ENCODE data around the gene OSBPL2.

OSBPL2 gene

GRCh38 chr20:62254021-62254724 lies 15.9 kb downstream of the OSBPL2 start:
- TF ChIP-seq CEBPB (IDR thresholded peaks at IDR 0.05) = no peak
- no peak for TF ChIP-seq YY1 (IDR thresholded peaks at IDR 0.05; ENCODE audit: low read depth)
- TF ChIP-seq EGR1 (IDR thresholded peaks at IDR 0.05) = no peak
- no peak for TF ChIP-seq REST (IDR thresholded peaks at IDR 0.05; ENCODE audit: low read depth)
- no peak for TF ChIP-seq CREB1 (IDR thresholded peaks at IDR 0.05; ENCODE audit: low read depth)
- TF ChIP-seq TCF12 (IDR thresholded peaks at IDR 0.05; ENCODE audit: low read depth) = no peak
- TF ChIP-seq MAX (IDR thresholded peaks at IDR 0.05) = no peak
- no peak for TF ChIP-seq EP300 (IDR thresholded peaks at IDR 0.05; ENCODE audit: borderline replicate concordance)
- TF ChIP-seq NFIC (IDR thresholded peaks at IDR 0.05) = no peak
- no peak for TF ChIP-seq ZBTB7A (IDR thresholded peaks at IDR 0.05; ENCODE audit: low read depth)
- no peak for TF ChIP-seq TEAD4 (IDR thresholded peaks at IDR 0.05)
- no peak for TF ChIP-seq TAF1 (IDR thresholded peaks at IDR 0.05; ENCODE audit: low read depth)
- no peak for TF ChIP-seq RAD21 (IDR thresholded peaks at IDR 0.05; ENCODE audit: low read depth)
- TF ChIP-seq USF1 (IDR thresholded peaks at IDR 0.05) = no peak
- no peak for TF ChIP-seq FOXM1 (IDR thresholded peaks at IDR 0.05; ENCODE audit: borderline replicate concordance, low read depth)

GRCh38 chr20:62255976-62256375 lies 17.7 kb downstream of the OSBPL2 start:
- no peak for TF ChIP-seq CREB1 (IDR thresholded peaks at IDR 0.05; ENCODE audit: low read depth)
- no peak for TF ChIP-seq ZBTB7A (IDR thresholded peaks at IDR 0.05; ENCODE audit: low read depth)
- no peak for TF ChIP-seq REST (IDR thresholded peaks at IDR 0.05; ENCODE audit: low read depth)
- TF ChIP-seq CEBPB (IDR thresholded peaks at IDR 0.05) = no peak
- no peak for TF ChIP-seq RAD21 (IDR thresholded peaks at IDR 0.05; ENCODE audit: low read depth)

- TF ChIP-seq REST (IDR thresholded peaks at IDR 0.05; ENCODE audit: low read depth) (no peak), ZBTB7A (IDR thresholded peaks at IDR 0.05; ENCODE audit: low read depth) (no peak), CEBPB (IDR thresholded peaks at IDR 0.05) (no peak), TEAD4 (IDR thresholded peaks at IDR 0.05) (no peak), NFIC (IDR thresholded peaks at IDR 0.05) (no peak), RAD21 (IDR thresholded peaks at IDR 0.05; ENCODE audit: low read depth) (no peak), EGR1 (IDR thresholded peaks at IDR 0.05) (no peak), FOXM1 (IDR thresholded peaks at IDR 0.05; ENCODE audit: borderline replicate concordance, low read depth) (no peak), MAX (IDR thresholded peaks at IDR 0.05) (no peak), CREB1 (IDR thresholded peaks at IDR 0.05; ENCODE audit: low read depth) (no peak), EP300 (IDR thresholded peaks at IDR 0.05; ENCODE audit: borderline replicate concordance) (no peak), TCF12 (IDR thresholded peaks at IDR 0.05; ENCODE audit: low read depth) (no peak), USF1 (IDR thresholded peaks at IDR 0.05) (no peak), YY1 (IDR thresholded peaks at IDR 0.05; ENCODE audit: low read depth) (no peak), TAF1 (IDR thresholded peaks at IDR 0.05; ENCODE audit: low read depth) (no peak)
These were observed 20.4 kb downstream of the OSBPL2 start for GRCh38 chr20:62258499-62259293.

GRCh38 chr20:62259294-62259565 lies 20.9 kb downstream of the OSBPL2 start:
- TF ChIP-seq YY1 (IDR thresholded peaks at IDR 0.05; ENCODE audit: low read depth) (no peak), CREB1 (IDR thresholded peaks at IDR 0.05; ENCODE audit: low read depth) (no peak), FOXM1 (IDR thresholded peaks at IDR 0.05; ENCODE audit: borderline replicate concordance, low read depth) (no peak), RAD21 (IDR thresholded peaks at IDR 0.05; ENCODE audit: low read depth) (no peak), REST (IDR thresholded peaks at IDR 0.05; ENCODE audit: low read depth) (no peak), ZBTB7A (IDR thresholded peaks at IDR 0.05; ENCODE audit: low read depth) (no peak), TEAD4 (IDR thresholded peaks at IDR 0.05) (no peak), TCF12 (IDR thresholded peaks at IDR 0.05; ENCODE audit: low read depth) (no peak)

Measured in Ishikawa (cell line).